HG03159 (cell line): ENCODE data around the gene FAM9C.
A peak's percentile ranks its signal among the peaks of the same experiment; 100 is the strongest.

Experiments used
- ATAC-seq: cut with Tn5 transposase; IDR thresholded peaks from one replicate; pipeline ENCODE4 v1.9.1; 2021; ENCODE audit warnings: mild to moderate bottlenecking, moderate library complexity; ENCODE audit not compliant: unreplicated experiment

Gene FAM9C

GRCh38 chrX:13008851-13009250 is 35.6 kb downstream of the FAM9C start:
- ATAC-seq: no peak

GRCh38 chrX:13008189-13008533 is 36.3 kb downstream of the FAM9C start:
- peak; percentile 31 for ATAC-seq

GRCh38 chrX:13007519-13008188 is 36.8 kb downstream of the FAM9C start:
- ATAC-seq: no peak

- peak; percentile 59 for ATAC-seq
These were observed 38.6 kb downstream of the FAM9C start for GRCh38 chrX:13005661-13006473.

GRCh38 chrX:13001961-13002671 is 42.3 kb downstream of the FAM9C start:
- no peak for ATAC-seq

- no peak for ATAC-seq
These were observed 43.3 kb downstream of the FAM9C start for GRCh38 chrX:13001097-13001496.

GRCh38 chrX:13000301-13000811 is 44.1 kb downstream of the FAM9C start:
- peak; percentile 50 for ATAC-seq

GRCh38 chrX:12999422-12999821 is 45.0 kb downstream of the FAM9C start:
- peak; percentile 42 for ATAC-seq

- no peak for ATAC-seq
These were observed 46.3 kb downstream of the FAM9C start for GRCh38 chrX:12997906-12998687.

- ATAC-seq: no peak
These were observed 47.4 kb downstream of the FAM9C start for GRCh38 chrX:12996934-12997435.

GRCh38 chrX:12994321-12994720 is 50.1 kb downstream of the FAM9C start:
- ATAC-seq: no peak

- no peak for ATAC-seq
These were observed 50.6 kb downstream of the FAM9C start for GRCh38 chrX:12993826-12994225.

GRCh38 chrX:12992544-12993118 is 51.8 kb downstream of the FAM9C start:
- ATAC-seq: no peak

- ATAC-seq: no peak
These were observed 52.8 kb downstream of the FAM9C start for GRCh38 chrX:12991575-12991974.

GRCh38 chrX:12989461-12989860 is 55.0 kb downstream of the FAM9C start:
- no peak for ATAC-seq

GRCh38 chrX:12988797-12989196 is 55.6 kb downstream of the FAM9C start:
- ATAC-seq: no peak

GRCh38 chrX:12987900-12988594 is 56.4 kb downstream of the FAM9C start:
- ATAC-seq: no peak

- no peak for ATAC-seq
These were observed 57.1 kb downstream of the FAM9C start for GRCh38 chrX:12987340-12987739.

- ATAC-seq: no peak
These were observed 57.5 kb downstream of the FAM9C start for GRCh38 chrX:12986886-12987285.
